Type B pancreatic cell (in vitro differentiated cells): ENCODE measurements around the gene PARVA. TPM values are rescaled to one million over a fixed set of nuclear protein-coding genes. Genes with fewer than 3 reads are reported as not detected.

Experiments
- DNase-seq: peaks from one replicate; pipeline ENCODE4 v3.0.0; 2021; ENCODE audit warnings: mixed read lengths; ENCODE audit not compliant: unreplicated experiment; ENCODE audit errors: extremely low spot score
- H3K27ac Mint-ChIP-seq: 2 replicates; pipeline ENCODE4 v1.8.0; 2021; ENCODE audit warnings: mild to moderate bottlenecking, mixed read lengths
- H3K27me3 Mint-ChIP-seq: 2 replicates; pipeline ENCODE4 v1.8.0; 2021; ENCODE audit warnings: mixed read lengths
- H3K36me3 Mint-ChIP-seq: 2 replicates; pipeline ENCODE4 v1.8.0; 2021; ENCODE audit warnings: mixed read lengths
- H3K4me1 Mint-ChIP-seq: one replicate; pipeline ENCODE4 v1.8.0; 2021; ENCODE audit warnings: mixed read lengths; ENCODE audit not compliant: unreplicated experiment
- H3K4me3 Mint-ChIP-seq: 2 replicates; pipeline ENCODE4 v1.8.0; 2021; ENCODE audit warnings: mild to moderate bottlenecking, mixed read lengths
- H3K9me3 Mint-ChIP-seq: 2 replicates; pipeline ENCODE4 v1.8.0; 2021; ENCODE audit warnings: mixed read lengths
- CTCF ChIP-seq: fragments of 200-600 bp; sonication (generic); conservative IDR thresholded peaks from 2 replicates; pipeline ENCODE4 v1.5.0; 2021; ENCODE audit warnings: antibody characterized with exemption, mild to moderate bottlenecking
- total RNA-seq: library from RNA; stranded (reverse); gene quantifications from 2 replicates; pipeline ENCODE4 v1.2.1, GENCODE V29; 2021; ENCODE audit warnings: low replicate concordance

PARVA gene
- total RNA-seq, 1 donor from 2014 or later, result 49.4 TPM

- H3K36me3 Mint-ChIP-seq, result peaks cover 23% of the 10 kb centered on the region
- H3K9me3 Mint-ChIP-seq, result peaks cover 6% of the 10 kb centered on the region
- TF ChIP-seq CTCF, result no peak
- H3K27ac Mint-ChIP-seq, result no peak overlapping the region
- peaks cover 28% of the 10 kb centered on the region for H3K4me1 Mint-ChIP-seq
- no peak for DNase-seq
- H3K27me3 Mint-ChIP-seq, result no peaks in the 10 kb centered on the region
- no peak overlapping the region for H3K4me3 Mint-ChIP-seq
Measured at GRCh38 chr11:12392672-12393071, 15.3 kb downstream of the PARVA start.

GRCh38 chr11:12393691-12394090 lies 16.3 kb downstream of the PARVA start:
- Mint-ChIP-seq H3K4me3 (no peak overlapping the region), H3K27me3 (no peaks in the 10 kb centered on the region), H3K4me1 (peaks cover 25% of the 10 kb centered on the region), H3K27ac (no peak overlapping the region), H3K9me3 (peaks cover 6% of the 10 kb centered on the region), H3K36me3 (peaks cover 23% of the 10 kb centered on the region)
- no peak for TF ChIP-seq CTCF
- DNase-seq, result no peak

GRCh38 chr11:12394601-12395000 lies 17.2 kb downstream of the PARVA start:
- Mint-ChIP-seq H3K27me3 (no peaks in the 10 kb centered on the region), H3K27ac (no peak overlapping the region), H3K36me3 (peaks cover 23% of the 10 kb centered on the region), H3K4me1 (peaks cover 25% of the 10 kb centered on the region), H3K4me3 (no peak overlapping the region), H3K9me3 (peaks cover 6% of the 10 kb centered on the region)
- no peak for TF ChIP-seq CTCF
- no peak for DNase-seq

GRCh38 chr11:12395333-12395732 lies 18.0 kb downstream of the PARVA start:
- H3K4me1 Mint-ChIP-seq, result peaks cover 20% of the 10 kb centered on the region
- H3K27me3 Mint-ChIP-seq, result no peaks in the 10 kb centered on the region
- H3K9me3 Mint-ChIP-seq, result peaks cover 6% of the 10 kb centered on the region
- no peak for TF ChIP-seq CTCF
- no peak overlapping the region for H3K27ac Mint-ChIP-seq
- no peak for DNase-seq
- H3K36me3 Mint-ChIP-seq, result peaks cover 23% of the 10 kb centered on the region
- H3K4me3 Mint-ChIP-seq, result no peak overlapping the region

GRCh38 chr11:12397931-12398334 lies 20.6 kb downstream of the PARVA start:
- no peak for DNase-seq
- H3K36me3 Mint-ChIP-seq, result peaks cover 23% of the 10 kb centered on the region
- no peak for TF ChIP-seq CTCF
- H3K27ac Mint-ChIP-seq, result peak overlapping the region; percentile 39
- H3K4me3 Mint-ChIP-seq, result no peak overlapping the region
- H3K9me3 Mint-ChIP-seq, result peaks cover 6% of the 10 kb centered on the region
- no peaks in the 10 kb centered on the region for H3K27me3 Mint-ChIP-seq
- peaks cover 21% of the 10 kb centered on the region for H3K4me1 Mint-ChIP-seq

- Mint-ChIP-seq H3K9me3 (peaks cover 2% of the 10 kb centered on the region), H3K36me3 (peaks cover 14% of the 10 kb centered on the region), H3K27ac (no peak overlapping the region), H3K27me3 (no peaks in the 10 kb centered on the region), H3K4me1 (peaks cover 31% of the 10 kb centered on the region), H3K4me3 (no peak overlapping the region)
- DNase-seq, result no peak
- no peak for TF ChIP-seq CTCF
Measured at GRCh38 chr11:12399355-12399754, 22.0 kb downstream of the PARVA start.
